Measurements from ENCODE around the gene CCL15. TPM values are rescaled to one million over a fixed set of nuclear protein-coding genes. Genes with fewer than 3 reads are reported as not detected.

Gene CCL15
- total and polyA plus RNA-seq, 2 of the 13 experiments (the other 11 are each of a cell fraction or from before 2014, with no cell fraction given), result 29.2 to 45.9 TPM

GRCh38 chr17:35965272-35965671 is 36.1 kb downstream of the CCL15 start:
- ATAC-seq, result no peak
- TF ChIP-seq AKAP8 (CRISPR knock-in tag; IDR thresholded peaks at IDR 0.05) (no peak), ZFP62 (CRISPR knock-in tag; IDR thresholded peaks at IDR 0.05) (no peak), EEA1 (CRISPR knock-in tag; IDR thresholded peaks at IDR 0.05; ENCODE audit: borderline replicate concordance) (no peak), ZNF562 (CRISPR knock-in tag; IDR thresholded peaks at IDR 0.05; ENCODE audit: borderline replicate concordance) (no peak), IRF2 (CRISPR knock-in tag; IDR thresholded peaks at IDR 0.05) (no peak), ARNTL (CRISPR knock-in tag; IDR thresholded peaks at IDR 0.05) (no peak), MTF2 (CRISPR knock-in tag; IDR thresholded peaks at IDR 0.05; ENCODE audit: borderline replicate concordance) (no peak), ATF7 (IDR thresholded peaks at IDR 0.05) (no peak), ATF7 (CRISPR knock-in tag; IDR thresholded peaks at IDR 0.05) (no peak), GABPB1 (CRISPR knock-in tag; IDR thresholded peaks at IDR 0.05) (no peak), TAF15 (IDR thresholded peaks at IDR 0.05; ENCODE audit: low read depth, low read length, poor library complexity, severe bottlenecking) (no peak), NFE2L1 (CRISPR knock-in tag; IDR thresholded peaks at IDR 0.05; ENCODE audit: borderline replicate concordance) (no peak), ZNF431 (CRISPR knock-in tag; IDR thresholded peaks at IDR 0.05; ENCODE audit: borderline replicate concordance, low read depth) (no peak), ZNF564 (CRISPR knock-in tag; IDR thresholded peaks at IDR 0.05) (no peak), ZNF451 (CRISPR knock-in tag; IDR thresholded peaks at IDR 0.05) (no peak), SOX13 (IDR thresholded peaks at IDR 0.05) (no peak), SOX13 (CRISPR knock-in tag; conservative IDR thresholded peaks at IDR 0.05 in 1 of 2, IDR thresholded peaks at IDR 0.05 in 1 of 2) (no peak), ZNF841 (CRISPR knock-in tag; IDR thresholded peaks at IDR 0.05; ENCODE audit: borderline replicate concordance) (no peak), SNAPC4 (CRISPR knock-in tag; IDR thresholded peaks at IDR 0.05) (no peak)
- H3K27ac ChIP-seq (ENCODE audit: extremely low read length, insufficient read depth, low read length), result no peak overlapping the region
- intact Hi-C loops (cut with micrococcal nuclease; ENCODE audit: unreplicated experiment), result no loop called here
- ChIA-PET POLR2A (no interaction called here), CTCF (ENCODE audit: low intra/inter-chr PET ratio, low total read pairs) (no interaction called here)
- H3K27me3 ChIP-seq (ENCODE audit: control insufficient read depth in 1 of 2, insufficient read depth in 2 of 2, low read length in 2 of 2), result no peaks in the 10 kb centered on the region
- H2AFZ ChIP-seq (ENCODE audit: low read length), result peak overlapping the region; percentile 68
- in situ Hi-C loops (cut with HindIII; ENCODE audit: extremely low pct_ligation_motif_present, low pct_unique_long_range_greater_than_20kb), result loop anchor here (25.0 kb wide), 1 partner anchor 522 kb away; the partner anchor contains the start of gene ZNHIT3
- no peaks in the 10 kb centered on the region for H3K79me2 ChIP-seq (ENCODE audit: insufficient read depth, low read length)
- H4K20me1 ChIP-seq (ENCODE audit: insufficient read depth, low read length), result no peaks in the 10 kb centered on the region
- no TSS peak for BruUV-seq (replicated peaks)
- no peak overlapping the region for H3K9ac ChIP-seq (ENCODE audit: insufficient read depth, low read depth, low read length)
- no peaks in the 10 kb centered on the region for H3K9me3 ChIP-seq (ENCODE audit: low read length)
- H3K4me3 ChIP-seq (replicated peaks in 1 of 3; ENCODE audit: insufficient read depth in 1 of 3, low read depth in 2 of 3, low read length in 3 of 3), result no peak overlapping the region
- DNase-seq (ENCODE audit: low spot score), result no peak
- 79% methylated on average over 7 of the region's 7 CpGs for WGBS (ENCODE audit: low lambda C conversion rate)
- no peak for FAIRE-seq
- H3K4me1 ChIP-seq (ENCODE audit: insufficient read depth, low read length), result peaks cover 24% of the 10 kb centered on the region
- no peaks in the 10 kb centered on the region for H3K36me3 ChIP-seq (replicated peaks in 1 of 2; ENCODE audit: control insufficient read depth in 1 of 2, insufficient read depth in 2 of 2, low read length in 2 of 2)
- no peak overlapping the region for H3K4me2 ChIP-seq (ENCODE audit: low read depth, low read length)
